Measurements from ENCODE around the gene CACNG7. TPM values are rescaled to one million over a fixed set of nuclear protein-coding genes. Genes with fewer than 3 reads are reported as not detected.
"Not testable (repeated sequence)": the region's sequence is repeated elsewhere in the genome, so short reads cannot be mapped to it uniquely, and the experiment has no call there.

Gene CACNG7
- total RNA-seq, 2 donors from 2014 or later: not detected

DNA sequence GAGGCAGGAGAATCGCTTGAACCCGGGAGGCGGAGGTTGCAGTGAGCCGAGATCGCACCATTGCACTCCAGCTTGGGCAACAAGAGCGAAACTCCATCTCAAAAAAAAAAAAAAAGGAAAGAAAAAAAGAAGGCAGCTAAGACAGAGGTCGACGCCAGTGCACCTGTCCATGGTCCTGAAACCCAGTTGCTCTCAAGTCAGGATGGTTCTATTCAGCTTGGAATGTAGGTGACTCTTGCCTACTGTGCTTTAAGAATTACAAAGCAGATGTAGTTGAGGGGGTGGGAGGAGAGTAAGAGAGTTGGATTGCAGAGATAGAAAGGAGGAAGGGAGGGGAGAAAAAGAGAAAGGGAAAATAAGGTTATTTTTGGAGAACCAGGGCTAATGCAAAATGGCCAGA lies 18.7 kb downstream of the CACNG7 start:
- H3K27me3 Mint-ChIP-seq (ENCODE audit: low read depth): no peaks in the 10 kb centered on the region
- peak in 1 of 2 donors; percentile 25 for DNase-seq
- no peak overlapping the region for H3K27ac Mint-ChIP-seq
- H3K9me3 Mint-ChIP-seq: peaks cover 2 to 5% of the 10 kb centered on the region in 2 donors
- H3K36me3 Mint-ChIP-seq (ENCODE audit: insufficient read depth in 2 of 2): no peaks in the 10 kb centered on the region
- no peak for ATAC-seq (replicated peaks in 1 of 2)
- no peak overlapping the region for H3K4me3 Mint-ChIP-seq
- H3K4me1 Mint-ChIP-seq (ENCODE audit: low read depth): no peaks in the 10 kb centered on the region

- no peak overlapping the region for H3K27ac Mint-ChIP-seq
- peaks cover under 1% of the 10 kb centered on the region for H3K27me3 Mint-ChIP-seq (ENCODE audit: low read depth)
- DNase-seq (no peak), ATAC-seq (replicated peaks in 1 of 2) (no peak)
- no peaks in the 10 kb centered on the region for H3K4me1 Mint-ChIP-seq (ENCODE audit: low read depth)
- H3K9me3 Mint-ChIP-seq: no peaks in the 10 kb centered on the region
- no peak overlapping the region for H3K4me3 Mint-ChIP-seq
- H3K36me3 Mint-ChIP-seq (ENCODE audit: insufficient read depth in 2 of 2): no peaks in the 10 kb centered on the region
Measured at GRCh38 chr19:53936029-53936428, 27.0 kb downstream of the CACNG7 start.

- no peak for DNase-seq
Measured at GRCh38 chr19:53942001-53942786, 33.1 kb downstream of the CACNG7 start.

DNA sequence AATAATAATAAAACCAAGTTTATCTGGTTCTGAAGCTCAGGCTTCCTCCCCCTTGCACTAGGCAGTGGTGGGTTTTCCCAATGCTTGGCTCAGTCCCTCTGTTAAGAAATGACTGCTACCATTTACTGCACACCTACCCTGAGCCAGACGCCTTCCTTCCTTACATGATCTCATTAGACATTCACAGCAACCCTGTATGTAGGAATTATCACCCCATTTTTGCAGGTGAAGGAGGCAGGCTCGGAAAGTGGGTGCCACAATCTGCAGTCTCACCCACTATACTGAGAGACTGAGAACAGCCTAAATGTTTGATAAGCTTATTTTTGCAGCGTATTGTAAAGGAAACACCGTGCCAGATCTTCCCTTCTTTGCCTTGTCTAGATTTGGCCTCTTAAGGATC lies 35.3 kb downstream of the CACNG7 start:
- H3K36me3 Mint-ChIP-seq (ENCODE audit: insufficient read depth in 2 of 2): peaks cover 0 to 2% of the 10 kb centered on the region in 2 donors
- no peak overlapping the region for H3K27ac Mint-ChIP-seq
- no peak for DNase-seq
- ATAC-seq (replicated peaks in 1 of 2): no peak
- no peaks in the 10 kb centered on the region for H3K9me3 Mint-ChIP-seq
- H3K4me3 Mint-ChIP-seq: no peak overlapping the region
- peaks cover 6% of the 10 kb centered on the region for H3K4me1 Mint-ChIP-seq (ENCODE audit: low read depth)
- H3K27me3 Mint-ChIP-seq (ENCODE audit: low read depth): peaks cover 46% of the 10 kb centered on the region

More at GRCh38 chr19:53942001-53942786, 33.1 kb downstream of the CACNG7 start:
- no peak for ATAC-seq (replicated peaks in 1 of 2)
- H3K9me3 Mint-ChIP-seq: no peaks in the 10 kb centered on the region
- H3K36me3 Mint-ChIP-seq (ENCODE audit: insufficient read depth in 2 of 2): peaks cover 0 to 2% of the 10 kb centered on the region in 2 donors
- H3K27ac Mint-ChIP-seq: no peak overlapping the region
- peaks cover 6% of the 10 kb centered on the region for H3K4me1 Mint-ChIP-seq (ENCODE audit: low read depth)
- H3K27me3 Mint-ChIP-seq (ENCODE audit: low read depth): peaks cover 44% of the 10 kb centered on the region
- no peak overlapping the region for H3K4me3 Mint-ChIP-seq

DNA sequence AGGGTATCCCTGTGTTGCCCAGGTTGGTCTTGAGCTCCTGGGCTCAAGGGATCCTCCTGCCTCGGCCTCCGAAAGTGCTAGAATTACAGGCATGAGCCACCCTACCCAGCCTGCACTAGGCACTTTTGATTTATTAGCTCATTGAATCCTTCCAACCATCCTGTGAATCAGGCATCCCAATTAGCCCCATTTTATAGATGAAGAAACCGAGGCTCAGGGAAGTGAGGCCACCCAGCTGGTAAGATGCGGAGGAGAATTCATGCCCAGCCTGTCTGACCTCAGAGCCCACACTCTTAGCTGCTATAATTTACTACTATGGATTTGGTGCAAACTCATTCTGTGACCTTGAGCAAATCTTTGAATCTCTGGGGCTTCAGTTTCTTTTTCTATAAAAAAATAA lies 35.9 kb downstream of the CACNG7 start:
- H3K4me1 Mint-ChIP-seq (ENCODE audit: low read depth): peaks cover 6% of the 10 kb centered on the region
- ATAC-seq (replicated peaks in 1 of 2): no peak
- no peak overlapping the region for H3K27ac Mint-ChIP-seq
- no peak overlapping the region for H3K4me3 Mint-ChIP-seq
- peaks cover 0 to 2% of the 10 kb centered on the region in 2 donors for H3K36me3 Mint-ChIP-seq (ENCODE audit: insufficient read depth in 2 of 2)
- peaks cover 46% of the 10 kb centered on the region for H3K27me3 Mint-ChIP-seq (ENCODE audit: low read depth)
- H3K9me3 Mint-ChIP-seq: no peaks in the 10 kb centered on the region
- DNase-seq: no peak

DNA sequence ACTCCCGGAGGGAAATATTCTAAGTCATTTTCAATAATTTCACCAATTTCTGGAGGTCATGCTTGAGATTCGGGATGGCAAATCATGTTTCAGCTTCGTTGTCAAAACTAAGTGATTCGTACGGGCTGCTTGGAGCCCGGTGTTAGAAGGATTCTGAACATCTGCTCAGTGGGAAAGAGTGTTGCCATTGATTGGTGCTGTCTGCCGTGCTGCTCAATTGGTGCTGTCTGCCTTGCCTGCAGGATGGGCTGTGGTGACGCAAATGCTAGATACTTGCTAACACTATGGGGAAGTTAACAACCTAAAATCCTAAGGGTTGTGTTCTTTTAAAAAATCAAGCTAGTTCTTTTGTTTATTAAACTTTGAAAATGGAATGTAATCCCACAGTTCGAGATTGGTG lies 36.4 kb downstream of the CACNG7 start:
- Mint-ChIP-seq H3K4me3 (no peak overlapping the region), H3K4me1 (ENCODE audit: low read depth) (peaks cover 6% of the 10 kb centered on the region), H3K27ac (no peak overlapping the region), H3K27me3 (ENCODE audit: low read depth) (peaks cover 46% of the 10 kb centered on the region), H3K36me3 (ENCODE audit: insufficient read depth in 2 of 2) (peaks cover 0 to 2% of the 10 kb centered on the region in 2 donors), H3K9me3 (no peaks in the 10 kb centered on the region)
- ATAC-seq (replicated peaks in 1 of 2): no peak
- DNase-seq: no peak

DNA sequence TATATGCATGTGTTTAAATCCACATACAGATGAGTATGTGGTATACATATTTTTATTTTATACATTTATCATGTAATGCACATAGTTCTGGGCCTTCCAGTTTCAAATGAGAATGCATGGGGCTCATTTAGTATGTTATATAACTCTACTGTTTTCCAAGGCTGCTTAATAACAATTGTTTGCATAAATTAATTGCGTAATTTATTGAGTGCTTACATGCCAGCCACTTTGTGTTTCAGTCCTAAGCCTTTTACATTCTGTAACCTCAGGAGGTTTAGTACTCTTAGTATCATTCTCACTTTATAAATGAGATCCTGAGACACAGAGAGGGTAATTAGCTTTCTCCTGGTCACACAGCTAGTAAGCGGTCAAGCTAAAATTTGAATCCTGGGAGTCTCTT lies 36.9 kb downstream of the CACNG7 start:
- Mint-ChIP-seq H3K9me3 (no peaks in the 10 kb centered on the region), H3K36me3 (ENCODE audit: insufficient read depth in 2 of 2) (peaks cover 0 to 2% of the 10 kb centered on the region in 2 donors), H3K27ac (no peak overlapping the region), H3K27me3 (ENCODE audit: low read depth) (peaks cover 46% of the 10 kb centered on the region), H3K4me1 (ENCODE audit: low read depth) (peaks cover 6% of the 10 kb centered on the region), H3K4me3 (no peak overlapping the region)
- DNase-seq (no peak), ATAC-seq (replicated peaks in 1 of 2) (no peak)

DNA sequence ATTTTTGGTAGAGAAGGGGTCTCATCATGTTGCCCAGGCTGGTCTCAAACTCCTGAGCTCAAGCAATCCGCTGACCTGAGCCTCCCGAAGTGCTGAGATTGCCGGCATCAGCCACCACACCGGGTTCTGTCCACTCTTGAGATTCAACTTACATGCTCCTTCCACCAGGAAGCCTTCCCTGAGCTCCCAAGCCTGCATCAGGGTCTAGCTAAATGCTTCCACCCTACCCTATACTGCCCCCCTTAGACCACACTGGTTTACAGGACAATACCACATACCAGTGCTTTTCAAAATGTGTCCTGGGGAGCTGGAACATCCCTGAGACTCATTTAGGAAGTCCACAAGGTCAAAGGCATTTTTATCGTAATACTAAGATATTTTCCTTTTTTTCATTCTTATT lies 38.5 kb downstream of the CACNG7 start:
- no peak for DNase-seq
- H3K27ac Mint-ChIP-seq: no peak overlapping the region
- H3K4me3 Mint-ChIP-seq: no peak overlapping the region
- no peaks in the 10 kb centered on the region for H3K9me3 Mint-ChIP-seq
- H3K36me3 Mint-ChIP-seq (ENCODE audit: insufficient read depth in 2 of 2): peaks cover 0 to 2% of the 10 kb centered on the region in 2 donors
- H3K4me1 Mint-ChIP-seq (ENCODE audit: low read depth): peaks cover 3% of the 10 kb centered on the region
- no peak for ATAC-seq (replicated peaks in 1 of 2)
- H3K27me3 Mint-ChIP-seq (ENCODE audit: low read depth): peaks cover 42% of the 10 kb centered on the region

DNA sequence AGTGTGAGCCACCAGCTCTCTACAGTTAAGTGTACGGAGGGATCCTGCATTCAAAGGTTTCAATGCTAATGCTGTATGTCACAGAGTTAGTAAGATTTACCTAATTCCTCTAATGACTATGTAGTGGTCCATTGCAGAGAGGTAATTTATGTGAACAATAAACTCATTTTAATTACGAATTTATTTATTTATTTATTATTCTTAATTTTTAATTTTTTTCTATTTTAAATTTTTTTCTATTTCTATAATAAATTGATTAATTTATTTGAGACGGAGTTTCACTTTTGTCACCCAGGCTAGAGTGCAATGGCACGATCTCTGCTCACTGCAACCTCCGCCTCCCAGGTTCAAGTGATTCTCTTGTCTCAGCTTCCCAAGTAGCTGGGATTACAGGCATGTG lies 39.5 kb downstream of the CACNG7 start:
- DNase-seq; H3K4me3 Mint-ChIP-seq; H3K36me3 Mint-ChIP-seq (ENCODE audit: insufficient read depth in 2 of 2); H3K9me3 Mint-ChIP-seq; H3K4me1 Mint-ChIP-seq (ENCODE audit: low read depth); ATAC-seq (replicated peaks in 1 of 2); H3K27ac Mint-ChIP-seq: not testable (repeated sequence)
- peaks cover 40% of the 10 kb centered on the region for H3K27me3 Mint-ChIP-seq (ENCODE audit: low read depth)

DNA sequence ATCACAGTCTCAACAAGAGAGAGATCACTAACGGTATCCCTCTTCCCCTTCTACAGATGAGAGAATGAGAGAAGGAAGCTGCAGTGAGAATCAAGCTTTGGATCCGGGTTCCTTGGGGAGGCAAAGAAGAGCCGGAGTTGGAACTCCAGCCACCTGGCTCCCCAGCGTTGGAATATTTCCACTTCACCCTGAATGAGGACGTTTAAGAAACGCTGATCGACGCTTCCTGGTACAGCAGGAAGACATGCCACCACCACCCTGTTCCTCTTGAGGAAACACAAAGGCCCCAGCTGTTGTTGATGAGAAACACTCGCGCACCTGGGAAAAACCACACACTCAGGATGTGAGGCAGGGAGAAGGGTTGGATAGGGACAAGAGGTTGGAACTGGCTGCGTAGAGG lies 42.4 kb downstream of the CACNG7 start:
- Mint-ChIP-seq H3K27ac (no peak overlapping the region), H3K9me3 (no peaks in the 10 kb centered on the region), H3K4me3 (no peak overlapping the region), H3K27me3 (ENCODE audit: low read depth) (peaks cover 34% of the 10 kb centered on the region), H3K36me3 (ENCODE audit: insufficient read depth in 2 of 2) (no peaks in the 10 kb centered on the region), H3K4me1 (ENCODE audit: low read depth) (no peaks in the 10 kb centered on the region)
- DNase-seq (no peak), ATAC-seq (replicated peaks in 1 of 2) (no peak)

DNA sequence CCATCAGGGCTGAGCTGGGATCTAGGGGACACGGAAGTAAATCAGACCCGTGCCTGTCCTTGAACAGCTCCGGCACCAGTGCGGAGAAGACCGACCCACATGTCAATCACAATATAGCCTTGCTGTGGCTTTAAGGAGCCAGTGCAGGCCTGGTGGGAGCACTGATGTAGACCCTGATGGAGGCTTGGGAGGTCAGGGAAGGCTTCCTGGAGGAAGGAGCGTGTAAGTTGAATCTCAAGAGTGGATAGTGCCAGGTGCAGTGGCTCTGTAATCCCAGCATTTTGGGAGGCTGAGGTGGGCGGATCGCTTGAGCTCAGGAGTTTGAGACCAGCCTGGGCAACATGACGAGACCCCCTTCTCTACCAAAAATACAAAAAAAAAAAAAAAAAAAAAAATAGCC lies 42.9 kb downstream of the CACNG7 start:
- ATAC-seq (replicated peaks in 1 of 2) (no peak), DNase-seq (no peak)
- peaks cover 38% of the 10 kb centered on the region for H3K27me3 Mint-ChIP-seq (ENCODE audit: low read depth)
- H3K36me3 Mint-ChIP-seq (ENCODE audit: insufficient read depth in 2 of 2): no peaks in the 10 kb centered on the region
- no peaks in the 10 kb centered on the region for H3K4me1 Mint-ChIP-seq (ENCODE audit: low read depth)
- no peaks in the 10 kb centered on the region for H3K9me3 Mint-ChIP-seq
- no peak overlapping the region for H3K4me3 Mint-ChIP-seq
- H3K27ac Mint-ChIP-seq: no peak overlapping the region

DNA sequence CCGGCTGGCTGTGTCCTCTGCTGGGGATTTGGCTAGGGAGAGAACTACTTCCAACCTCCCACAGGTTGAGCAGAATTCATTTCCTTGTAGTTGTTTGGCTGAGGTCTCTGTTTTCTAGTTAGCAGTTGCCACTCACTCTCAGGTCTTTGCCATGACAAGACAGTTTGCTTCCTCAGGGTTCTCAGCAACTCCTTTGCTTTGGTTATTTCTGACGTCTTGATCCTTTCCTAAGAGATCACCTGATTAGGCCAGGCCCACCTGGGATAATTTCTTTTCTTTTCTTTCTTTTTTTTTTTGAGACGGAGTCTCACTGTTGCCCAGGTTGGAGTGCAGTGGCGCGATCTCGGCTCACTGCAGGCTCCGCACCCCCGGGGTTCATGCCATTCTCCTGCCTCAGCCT lies 44.3 kb downstream of the CACNG7 start:
- Mint-ChIP-seq H3K4me1 (ENCODE audit: low read depth) (no peaks in the 10 kb centered on the region), H3K4me3 (no peak overlapping the region), H3K36me3 (ENCODE audit: insufficient read depth in 2 of 2) (no peaks in the 10 kb centered on the region), H3K27me3 (ENCODE audit: low read depth) (peaks cover 47% of the 10 kb centered on the region), H3K27ac (no peak overlapping the region), H3K9me3 (no peaks in the 10 kb centered on the region)
- no peak for DNase-seq
- no peak for ATAC-seq (replicated peaks in 1 of 2)

DNA sequence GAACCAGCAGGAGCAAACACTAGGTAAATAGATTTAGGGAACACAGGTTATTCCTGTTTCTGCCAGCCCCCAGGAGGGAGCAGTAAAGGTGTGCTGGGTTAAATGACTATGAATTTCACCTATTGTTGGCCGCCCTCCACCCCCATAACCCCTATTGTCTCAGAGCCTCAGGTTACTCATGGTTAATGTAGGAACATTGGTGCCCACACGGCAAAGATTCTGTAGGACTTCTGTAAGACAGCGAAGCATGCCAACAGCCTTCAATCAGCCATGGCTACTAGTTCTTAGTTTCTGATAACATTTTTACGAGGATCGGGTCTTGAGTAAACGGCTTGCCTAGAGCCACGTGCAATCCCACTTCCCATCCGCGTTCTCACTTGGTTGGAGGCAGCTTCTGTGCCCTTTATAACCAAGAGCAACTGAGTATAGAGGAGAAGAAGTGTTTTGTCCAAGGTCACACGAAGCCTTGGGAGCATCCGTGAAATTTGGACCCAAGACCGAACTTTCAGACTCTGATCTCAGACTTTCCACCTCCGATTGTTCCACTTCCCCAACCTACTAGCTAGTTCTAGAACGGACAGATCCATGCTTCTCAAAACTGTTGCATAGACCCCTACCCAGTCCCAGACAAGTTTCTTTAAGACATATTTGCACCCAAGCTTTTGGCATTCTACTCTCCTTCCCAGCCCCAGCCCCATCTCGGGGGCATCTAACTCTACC lies 48.5 kb downstream of the CACNG7 start:
- Mint-ChIP-seq H3K4me3 (no peak overlapping the region), H3K27ac (no peak overlapping the region), H3K36me3 (ENCODE audit: insufficient read depth in 2 of 2) (peaks cover 0 to 2% of the 10 kb centered on the region in 2 donors), H3K27me3 (ENCODE audit: low read depth) (peaks cover 76% of the 10 kb centered on the region), H3K4me1 (ENCODE audit: low read depth) (no peaks in the 10 kb centered on the region), H3K9me3 (no peaks in the 10 kb centered on the region)
- no peak for DNase-seq
- no peak for ATAC-seq (replicated peaks in 1 of 2)

Measured in activated T-cell treated with anti-CD3 and anti-CD28 coated beads, Interleukin-2, amount 50 U/mL, for 72 hours (primary cell).